ENCODE measurements around the gene CENPVL1.
"Not testable (repeated sequence)": the region's sequence is repeated elsewhere in the genome, so short reads cannot be mapped to it uniquely, and the experiment has no call there.

Gene CENPVL1

DNA sequence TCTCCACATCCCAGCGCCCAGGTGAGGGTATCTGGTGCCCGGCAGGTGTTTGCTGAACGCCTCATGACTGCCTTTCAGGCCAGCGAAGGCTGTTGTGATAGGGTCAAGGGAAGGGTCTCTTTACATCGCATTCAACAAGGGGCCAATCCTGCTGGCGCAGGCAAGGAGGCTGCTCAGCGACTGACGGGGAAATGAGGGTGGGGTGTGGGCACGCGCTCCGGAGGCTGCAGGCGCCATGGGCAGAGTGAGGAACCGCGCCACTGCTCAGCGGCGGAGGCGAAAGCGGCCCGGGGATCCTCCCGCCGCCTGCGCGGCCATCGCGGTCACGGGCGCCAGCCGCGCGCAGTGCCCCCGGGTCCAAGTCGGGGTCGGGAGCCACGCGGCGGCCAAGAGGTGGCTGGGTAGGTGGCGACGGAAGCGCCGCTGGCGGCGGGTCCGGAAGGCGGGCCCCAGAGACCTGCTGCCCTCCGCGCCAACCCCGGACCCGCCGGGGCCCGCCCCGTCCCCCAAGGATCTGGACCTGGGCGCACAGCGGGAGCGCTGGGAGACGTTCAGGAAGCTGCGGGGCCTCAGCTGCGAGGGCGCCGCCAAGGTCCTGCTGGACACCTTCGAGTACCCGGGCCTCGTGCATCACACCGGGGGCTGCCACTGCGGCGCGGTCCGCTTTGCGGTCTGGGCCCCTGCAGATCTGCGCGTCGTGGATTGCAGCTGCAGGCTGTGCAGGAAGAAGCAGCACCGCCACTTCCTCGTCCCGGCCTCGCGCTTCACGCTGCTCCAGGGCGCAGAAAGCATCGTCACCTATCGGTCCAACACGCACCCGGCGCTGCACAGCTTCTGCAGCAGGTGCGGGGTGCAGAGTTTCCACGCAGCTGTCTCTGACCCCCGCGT, at the start of gene CENPVL1:
CENPVL1 (plus strand) TSS at position 236 of the 888 bp plus-strand sequence; CDS start at position 236, 0 bp downstream.
- DNase-seq (ENCODE audit: low read depth in 4 of 4, low spot score in 1 of 4), result not testable (repeated sequence)

DNA sequence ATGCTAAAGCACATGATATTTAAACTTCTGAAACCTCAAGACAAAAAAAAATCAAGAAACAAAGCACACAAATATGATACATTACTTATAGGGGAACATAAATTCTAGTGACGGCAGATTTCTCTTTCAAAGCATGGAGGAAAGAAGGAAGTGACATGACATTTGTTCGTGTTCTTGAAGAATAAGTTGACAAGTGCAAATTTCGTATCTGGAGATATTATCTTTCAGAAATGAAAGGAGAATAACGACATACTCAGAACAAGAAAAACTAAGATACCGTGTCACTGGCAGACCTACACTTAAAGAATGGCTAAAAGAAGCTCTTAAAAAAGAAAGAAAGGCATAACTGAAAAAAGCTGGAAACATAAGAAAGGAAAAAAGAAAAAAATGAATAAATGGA, 44.3 kb upstream of the CENPVL1 start:
- DNase-seq (ENCODE audit: low read depth in 4 of 4, low spot score in 1 of 4), result no peak

DNA sequence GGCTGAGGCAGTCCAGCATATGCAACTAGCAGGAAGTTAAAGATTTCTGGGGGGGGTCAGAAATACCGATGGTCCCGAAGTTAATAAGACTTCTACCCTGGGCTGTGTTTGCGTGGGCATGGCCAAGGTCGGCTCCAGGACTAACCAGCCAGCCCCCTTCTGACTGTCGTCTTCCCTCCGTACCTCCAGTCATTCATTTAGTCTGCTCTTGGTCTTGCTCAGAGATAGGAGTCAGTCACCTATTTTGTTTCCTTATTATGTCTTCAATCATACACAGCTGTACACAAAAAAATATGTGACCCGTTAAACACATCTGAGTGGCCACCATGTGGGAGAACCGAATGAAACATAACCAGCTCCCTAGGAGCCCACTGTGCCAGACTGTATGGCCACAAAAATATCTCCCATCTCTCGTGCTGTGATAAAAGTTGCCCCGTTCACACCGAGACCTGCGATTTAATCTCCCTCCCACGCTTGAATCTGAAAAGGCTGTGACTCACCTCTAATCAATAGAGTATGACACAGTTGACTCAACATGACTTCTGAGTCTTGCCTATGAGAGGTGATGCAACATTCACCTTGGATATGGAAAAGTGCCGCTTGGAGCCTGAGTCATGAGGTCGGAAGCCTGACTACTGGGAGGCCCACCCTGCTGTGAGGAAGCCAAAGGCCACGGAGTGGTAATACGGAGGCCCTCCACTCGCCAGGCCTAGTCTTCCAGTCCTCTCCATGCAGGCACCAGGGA, 30.5 kb upstream of the CENPVL1 start:
- not testable (repeated sequence) for DNase-seq (ENCODE audit: low read depth in 4 of 4, low spot score in 1 of 4)

DNA sequence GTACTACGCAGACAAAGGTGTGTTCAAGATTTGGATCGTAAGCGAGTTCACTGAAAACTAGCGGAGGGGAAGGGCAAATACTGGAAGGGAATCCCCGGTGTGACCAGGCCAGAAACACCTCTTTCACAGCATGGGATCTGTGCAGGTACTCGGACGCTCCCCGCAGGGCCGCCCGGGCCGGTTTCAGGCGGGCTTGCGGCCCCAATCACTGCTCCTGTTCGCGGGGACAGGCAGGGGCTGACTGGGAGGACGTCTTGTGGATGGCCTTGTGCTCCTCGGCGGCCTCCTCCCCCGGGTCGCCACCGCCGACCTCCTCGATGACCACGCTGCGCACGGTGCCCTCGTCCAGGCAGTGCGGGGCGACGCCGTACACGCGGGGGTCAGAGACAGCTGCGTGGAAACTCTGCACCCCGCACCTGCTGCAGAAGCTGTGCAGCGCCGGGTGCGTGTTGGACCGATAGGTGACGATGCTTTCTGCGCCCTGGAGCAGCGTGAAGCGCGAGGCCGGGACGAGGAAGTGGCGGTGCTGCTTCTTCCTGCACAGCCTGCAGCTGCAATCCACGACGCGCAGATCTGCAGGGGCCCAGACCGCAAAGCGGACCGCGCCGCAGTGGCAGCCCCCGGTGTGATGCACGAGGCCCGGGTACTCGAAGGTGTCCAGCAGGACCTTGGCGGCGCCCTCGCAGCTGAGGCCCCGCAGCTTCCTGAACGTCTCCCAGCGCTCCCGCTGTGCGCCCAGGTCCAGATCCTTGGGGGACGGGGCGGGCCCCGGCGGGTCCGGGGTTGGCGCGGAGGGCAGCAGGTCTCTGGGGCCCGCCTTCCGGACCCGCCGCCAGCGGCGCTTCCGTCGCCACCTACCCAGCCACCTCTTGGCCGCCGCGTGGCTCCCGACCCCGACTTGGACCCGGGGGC, 28.2 kb upstream of the CENPVL1 start:
- not testable (repeated sequence) for DNase-seq (ENCODE audit: low read depth in 4 of 4, low spot score in 1 of 4)

DNA sequence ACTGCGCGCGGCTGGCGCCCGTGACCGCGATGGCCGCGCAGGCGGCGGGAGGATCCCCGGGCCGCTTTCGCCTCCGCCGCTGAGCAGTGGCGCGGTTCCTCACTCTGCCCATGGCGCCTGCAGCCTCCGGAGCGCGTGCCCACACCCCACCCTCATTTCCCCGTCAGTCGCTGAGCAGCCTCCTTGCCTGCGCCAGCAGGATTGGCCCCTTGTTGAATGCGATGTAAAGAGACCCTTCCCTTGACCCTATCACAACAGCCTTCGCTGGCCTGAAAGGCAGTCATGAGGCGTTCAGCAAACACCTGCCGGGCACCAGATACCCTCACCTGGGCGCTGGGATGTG, 27.6 kb upstream of the CENPVL1 start, which contains the start of gene CENPVL2:
CENPVL2 (minus strand) TSS at position 112 of the 343 bp plus-strand sequence; CDS start at position 112, 0 bp downstream.
- DNase-seq (ENCODE audit: low read depth in 4 of 4, low spot score in 1 of 4), result not testable (repeated sequence)

DNA sequence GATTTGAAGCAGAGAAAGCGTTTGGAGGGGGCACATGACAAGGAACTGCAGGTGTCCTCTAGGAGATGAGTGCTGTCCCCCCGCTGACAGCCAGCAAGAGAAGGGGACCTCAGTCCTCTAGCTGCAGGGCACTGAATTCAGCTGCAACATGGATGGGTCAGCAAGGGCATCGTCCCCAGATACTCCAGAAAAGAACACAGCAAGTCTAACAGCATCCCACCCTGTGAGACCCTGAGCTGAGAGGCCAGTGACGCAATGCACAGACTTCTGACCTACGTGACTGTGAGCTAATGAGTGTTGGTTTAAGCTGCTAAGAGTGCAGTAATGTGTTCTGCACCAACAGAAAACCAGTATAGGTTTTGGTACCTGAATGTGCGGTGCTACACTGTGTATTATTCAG, 16.1 kb upstream of the CENPVL1 start:
- DNase-seq (ENCODE audit: low read depth in 4 of 4, low spot score in 1 of 4), result no peak

DNA sequence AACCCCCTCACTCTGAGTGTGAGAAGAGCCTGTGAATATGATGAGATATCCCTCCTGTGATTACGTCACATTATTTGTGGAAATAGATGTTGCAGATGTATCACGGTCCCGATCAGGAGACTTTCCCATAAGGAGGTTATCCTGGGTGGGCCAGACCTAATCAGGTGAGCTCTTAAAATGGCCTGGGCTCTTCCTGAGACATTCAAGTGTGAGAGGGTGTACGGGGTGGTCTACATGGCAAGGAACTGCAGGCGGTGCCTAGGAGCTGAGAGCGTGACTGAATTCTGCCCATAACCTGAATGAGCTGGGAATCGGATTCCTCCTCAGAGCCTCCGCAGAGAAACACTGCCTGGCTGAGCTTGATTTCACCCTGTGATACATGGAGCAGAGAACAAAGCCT, 12.9 kb upstream of the CENPVL1 start:
- DNase-seq (ENCODE audit: low read depth in 4 of 4, low spot score in 1 of 4), result no peak

DNA sequence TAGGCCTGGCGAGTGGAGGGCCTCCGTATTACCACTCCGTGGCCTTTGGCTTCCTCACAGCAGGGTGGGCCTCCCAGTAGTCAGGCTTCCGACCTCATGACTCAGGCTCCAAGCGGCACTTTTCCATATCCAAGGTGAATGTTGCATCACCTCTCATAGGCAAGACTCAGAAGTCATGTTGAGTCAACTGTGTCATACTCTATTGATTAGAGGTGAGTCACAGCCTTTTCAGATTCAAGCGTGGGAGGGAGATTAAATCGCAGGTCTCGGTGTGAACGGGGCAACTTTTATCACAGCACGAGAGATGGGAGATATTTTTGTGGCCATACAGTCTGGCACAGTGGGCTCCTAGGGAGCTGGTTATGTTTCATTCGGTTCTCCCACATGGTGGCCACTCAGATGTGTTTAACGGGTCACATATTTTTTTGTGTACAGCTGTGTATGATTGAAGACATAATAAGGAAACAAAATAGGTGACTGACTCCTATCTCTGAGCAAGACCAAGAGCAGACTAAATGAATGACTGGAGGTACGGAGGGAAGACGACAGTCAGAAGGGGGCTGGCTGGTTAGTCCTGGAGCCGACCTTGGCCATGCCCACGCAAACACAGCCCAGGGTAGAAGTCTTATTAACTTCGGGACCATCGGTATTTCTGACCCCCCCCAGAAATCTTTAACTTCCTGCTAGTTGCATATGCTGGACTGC, 2.8 kb downstream of the CENPVL1 start:
- not testable (repeated sequence) for DNase-seq (ENCODE audit: low read depth in 4 of 4, low spot score in 1 of 4)

DNA sequence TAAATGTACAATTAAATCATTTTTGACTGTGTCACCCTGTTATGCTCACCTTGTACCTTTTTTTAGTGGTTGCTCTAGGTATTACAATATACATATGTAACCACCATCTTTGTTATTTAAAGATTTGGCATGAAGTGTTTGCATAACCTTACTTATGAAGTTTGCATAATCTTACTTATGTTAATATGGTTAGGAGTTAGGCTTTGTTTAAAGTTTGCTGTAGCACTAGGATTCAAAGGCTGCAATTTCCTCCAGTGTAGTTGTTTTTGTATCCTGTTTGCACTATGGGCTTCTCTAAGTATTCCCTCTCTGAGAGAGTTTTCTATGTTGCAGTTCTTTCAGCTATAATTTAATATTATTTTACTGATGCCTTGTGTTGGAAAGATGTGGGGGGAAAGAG, 17.9 kb downstream of the CENPVL1 start:
- DNase-seq (ENCODE audit: low read depth in 4 of 4, low spot score in 1 of 4), result no peak

DNA sequence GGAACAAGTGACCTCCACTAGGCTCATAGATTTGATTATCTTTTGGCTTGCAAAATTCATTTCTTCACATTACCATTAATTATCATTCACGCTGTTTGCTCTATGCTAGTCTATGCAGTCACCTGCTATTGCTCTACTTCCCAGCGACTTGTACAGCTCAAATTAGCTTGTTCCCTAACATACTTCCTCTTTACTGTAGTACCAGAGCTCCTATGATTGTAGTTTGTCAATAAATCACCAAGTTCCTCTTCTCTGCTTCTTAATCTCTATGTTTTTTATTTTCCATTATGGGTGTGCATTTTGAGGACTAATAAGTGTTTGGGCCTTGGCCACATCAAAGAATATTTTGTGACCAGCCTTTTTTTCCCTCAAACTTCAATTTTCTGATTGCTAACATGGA, 26.8 kb downstream of the CENPVL1 start:
- DNase-seq (ENCODE audit: low read depth in 4 of 4, low spot score in 1 of 4), result no peak

DNA sequence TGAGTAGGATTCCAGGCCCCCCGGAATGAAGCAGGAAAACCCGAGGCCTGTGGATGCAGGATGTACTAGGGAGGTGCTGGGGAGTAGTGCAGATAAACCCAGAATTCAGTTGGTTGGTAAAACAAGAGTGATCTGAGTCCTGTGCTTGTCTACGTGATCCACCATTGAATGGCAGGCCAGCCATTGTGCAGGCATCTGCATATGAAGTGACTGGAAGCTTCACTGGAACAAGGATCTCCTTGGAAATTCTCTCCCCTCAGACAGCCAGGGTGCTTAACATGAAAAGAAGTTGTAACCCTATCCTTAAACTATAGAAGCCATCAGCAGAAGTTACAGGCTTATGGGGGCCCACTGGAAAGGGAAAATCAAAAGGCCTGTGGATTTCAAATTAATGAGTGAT, 32.3 kb downstream of the CENPVL1 start:
- DNase-seq (ENCODE audit: low read depth in 4 of 4, low spot score in 1 of 4), result no peak

DNA sequence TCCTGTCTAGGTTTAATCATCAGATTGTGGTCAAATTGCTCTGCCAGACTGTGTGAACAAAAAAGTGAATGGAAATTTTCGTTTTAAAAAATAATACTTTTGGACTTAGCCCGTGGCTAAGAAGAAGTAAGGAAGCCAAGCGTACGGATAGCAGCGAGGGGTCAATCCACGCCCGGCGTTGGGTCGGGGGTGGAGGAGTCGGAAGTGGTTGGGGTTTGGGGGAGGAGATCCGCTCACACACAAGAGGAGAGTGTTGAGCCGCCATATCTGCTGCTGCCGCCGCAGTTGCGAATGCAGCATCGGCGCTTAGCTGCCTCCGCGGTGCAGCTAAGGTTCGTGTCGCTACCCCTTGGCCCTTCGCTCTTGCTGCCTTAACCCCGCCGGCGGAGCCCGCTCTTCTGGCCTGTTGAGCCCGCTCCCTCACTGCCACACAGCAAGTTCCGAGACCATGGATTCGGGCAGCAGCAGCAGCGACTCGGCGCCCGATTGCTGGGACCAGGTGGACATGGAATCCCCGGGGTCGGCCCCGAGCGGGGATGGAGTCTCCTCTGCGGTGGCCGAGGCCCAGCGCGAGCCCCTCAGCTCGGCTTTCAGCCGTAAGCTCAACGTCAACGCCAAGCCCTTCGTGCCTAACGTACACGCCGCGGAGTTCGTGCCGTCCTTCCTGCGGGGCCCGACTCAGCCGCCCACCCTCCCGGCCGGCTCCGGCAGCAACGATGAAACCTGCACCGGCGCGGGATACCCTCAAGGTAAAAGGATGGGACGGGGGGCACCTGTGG, 33.1 kb downstream of the CENPVL1 start, which contains the start of gene GSPT2:
GSPT2 (plus strand) TSS at position 264 of the 779 bp plus-strand sequence; CDS start at position 449, 185 bp downstream.
- peak; percentile 20 to 42 (median 32) for DNase-seq (ENCODE audit: low read depth in 4 of 4, low spot score in 1 of 4)

DNA sequence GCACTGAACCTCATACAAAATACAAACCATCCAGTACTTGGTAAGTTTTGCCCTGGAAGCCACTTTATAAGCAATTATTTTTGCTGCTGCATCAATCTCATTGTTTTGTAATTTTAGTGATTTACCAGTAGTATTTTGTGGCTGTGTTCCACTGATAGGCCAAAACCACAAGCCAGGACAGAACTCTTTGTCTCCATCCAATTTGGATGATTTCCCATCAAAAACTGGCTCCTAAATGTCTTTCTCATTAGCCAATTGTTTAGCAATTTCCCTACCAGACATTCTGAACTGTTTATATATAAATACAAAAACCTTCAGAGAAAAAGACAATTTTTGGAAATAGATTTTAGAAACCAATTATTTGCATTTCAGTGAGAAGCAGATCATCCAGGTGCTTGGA, 37.4 kb downstream of the CENPVL1 start:
- no peak for DNase-seq (ENCODE audit: low read depth in 4 of 4, low spot score in 1 of 4)

DNA sequence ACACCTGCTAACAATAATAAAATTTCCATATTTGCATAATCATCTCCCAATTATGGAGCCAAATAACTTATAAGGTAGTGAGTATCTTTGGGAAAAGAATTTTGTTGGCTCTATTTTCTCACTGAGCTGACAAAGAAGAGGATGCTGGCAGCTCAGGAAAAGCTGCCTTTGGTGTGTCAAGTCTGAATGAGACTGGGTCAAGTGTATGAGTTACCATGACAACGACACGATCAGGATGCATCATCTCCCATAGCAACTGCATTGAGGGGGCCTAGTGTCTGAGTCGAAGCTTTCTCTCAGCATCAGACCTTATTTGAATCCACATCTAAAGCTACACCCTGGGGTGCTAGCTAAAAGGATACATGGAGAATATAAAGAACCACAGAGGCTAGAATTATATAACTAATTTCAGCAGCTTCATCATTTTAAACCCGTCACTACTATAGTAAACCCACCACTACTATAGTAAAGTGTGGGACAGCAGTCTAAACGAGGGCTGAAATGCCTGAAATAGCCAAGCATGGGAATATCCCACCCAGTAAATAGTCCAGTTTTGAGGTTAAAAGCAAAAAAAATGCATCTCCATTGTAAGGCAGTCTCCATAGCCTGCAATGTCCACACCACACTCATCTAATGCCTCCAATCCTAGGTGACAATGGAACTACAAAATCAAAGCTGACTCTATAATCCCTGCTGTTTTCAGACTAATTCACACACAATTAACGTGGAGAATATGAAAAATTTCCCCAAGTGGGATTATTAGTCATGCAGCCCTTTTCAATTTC, 48.9 kb downstream of the CENPVL1 start:
- no peak for DNase-seq (ENCODE audit: low read depth in 4 of 4, low spot score in 1 of 4)

DNA sequence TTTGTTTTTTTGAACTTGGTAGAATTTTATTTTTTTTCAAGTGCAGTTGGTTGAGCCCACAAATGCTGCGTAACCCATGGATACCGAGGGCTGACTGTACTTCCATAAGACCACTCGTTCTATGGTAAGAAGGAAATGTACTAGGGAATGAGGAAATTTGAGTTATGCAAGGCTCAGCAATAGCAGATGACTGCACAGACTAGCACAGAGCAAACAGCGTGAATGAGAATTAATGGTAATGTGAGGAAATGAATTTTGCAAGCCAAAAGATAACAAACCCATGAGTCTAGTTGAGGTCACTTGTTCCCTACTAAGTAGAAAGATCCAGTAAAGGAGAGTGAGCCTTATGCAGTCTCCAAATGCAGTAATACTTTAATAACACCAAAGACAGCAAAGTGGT, 50.3 kb downstream of the CENPVL1 start:
- no peak for DNase-seq (ENCODE audit: low read depth in 4 of 4, low spot score in 1 of 4)
